TTC549 (cell line): ENCODE results near the gene ZNF576.
"Not testable (repeated sequence)": the region's sequence is repeated elsewhere in the genome, so short reads cannot be mapped to it uniquely, and the experiment has no call there.

Experiments
- FAIRE-seq: peaks from 2 replicates; lab custom pipeline; 2012; peaks lifted over from hg19 to GRCh38; lab: Jason Lieb, UNC

Gene ZNF576

DNA sequence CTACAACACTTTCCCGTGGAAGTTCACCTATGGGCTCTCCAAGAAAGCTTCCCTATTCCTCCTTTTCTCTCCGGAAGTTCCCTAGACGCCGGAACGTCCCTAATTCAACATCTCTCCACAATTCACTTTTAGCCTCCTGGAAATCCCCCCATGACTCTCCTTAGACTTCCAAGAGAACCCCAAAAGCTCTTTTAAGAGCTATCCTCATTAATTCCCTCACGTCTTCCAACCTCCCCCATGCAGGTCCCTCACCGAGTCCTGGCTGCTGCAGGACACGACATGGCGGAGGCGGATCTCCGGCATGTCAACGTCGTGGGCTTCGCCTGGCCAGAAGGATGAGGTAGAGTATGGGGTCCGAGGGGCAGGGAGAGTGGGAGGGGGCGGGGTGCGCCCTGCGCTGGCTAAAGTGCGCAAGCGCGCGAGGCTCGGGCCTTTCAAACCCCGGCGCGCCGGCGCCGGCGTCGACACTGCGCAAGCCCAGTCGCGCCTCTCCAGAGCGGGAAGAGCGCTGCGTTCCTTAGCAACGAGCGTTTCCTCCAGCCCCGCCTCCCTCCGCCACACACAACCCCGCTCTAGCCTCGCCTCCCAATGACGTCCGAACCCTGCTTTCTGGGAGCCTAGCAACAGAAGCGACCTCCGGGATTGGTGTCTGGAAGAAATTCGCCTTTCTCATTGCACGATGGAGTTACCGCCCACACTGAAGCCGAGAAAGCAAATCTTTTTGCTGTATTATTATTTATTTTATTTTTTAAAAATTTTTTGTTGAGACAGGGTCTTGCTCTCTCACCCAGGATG, 21.0 kb upstream of the ZNF576 start, which contains the start of the genes PINLYP and XRCC1:
Gene PINLYP (plus strand): TSS at position 646 of the 795 bp plus-strand sequence. CDS start 1,391 bp downstream, outside the sequence.
Gene XRCC1 (minus strand): TSS at position 372 of the 795 bp plus-strand sequence. CDS start 69 bp downstream, at position 303.
- peak; percentile 98 for FAIRE-seq

DNA sequence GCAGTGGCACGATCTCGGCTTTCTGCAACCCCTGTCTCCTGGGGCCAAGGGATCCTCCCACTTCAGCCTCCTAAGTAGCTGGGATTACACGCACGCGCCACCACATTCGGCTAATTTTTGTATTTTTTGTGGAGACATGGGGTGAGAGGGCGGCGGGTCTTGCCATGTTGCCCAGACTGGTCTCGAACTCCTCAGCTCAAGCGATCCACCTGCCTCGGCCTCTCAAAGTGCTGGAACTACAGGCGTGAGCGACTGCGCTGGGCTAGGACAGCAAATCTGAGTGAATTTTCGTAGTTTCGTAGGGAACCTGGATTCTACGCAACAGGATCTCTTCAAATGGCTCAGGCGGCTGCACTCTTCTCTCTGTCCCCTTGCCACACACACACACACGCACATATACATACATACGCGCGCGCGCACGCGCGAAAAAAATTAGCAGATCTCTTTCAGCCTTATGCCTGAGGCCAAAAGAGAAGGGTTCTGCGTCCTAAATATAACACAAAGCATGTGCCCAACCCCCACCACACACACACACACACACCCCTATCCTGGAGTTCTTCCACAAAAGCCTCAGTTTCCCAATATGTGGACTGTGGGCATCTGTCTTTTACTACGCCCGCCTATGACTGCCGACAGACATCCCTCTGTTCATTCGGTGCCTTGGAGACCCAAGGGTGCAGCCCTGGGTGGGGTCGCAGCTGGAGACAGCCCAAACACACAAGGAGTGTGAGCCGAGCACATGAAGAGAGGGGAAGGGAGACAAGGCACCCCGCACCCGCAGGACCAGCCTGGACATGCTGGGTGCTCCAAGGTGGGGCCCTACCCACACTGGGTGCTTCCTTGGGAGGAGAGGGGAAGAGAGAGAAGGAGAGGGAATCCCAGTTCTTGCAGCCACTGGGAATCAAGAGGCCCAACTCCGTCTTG, 20.2 kb upstream of the ZNF576 start:
- no peak for FAIRE-seq

DNA sequence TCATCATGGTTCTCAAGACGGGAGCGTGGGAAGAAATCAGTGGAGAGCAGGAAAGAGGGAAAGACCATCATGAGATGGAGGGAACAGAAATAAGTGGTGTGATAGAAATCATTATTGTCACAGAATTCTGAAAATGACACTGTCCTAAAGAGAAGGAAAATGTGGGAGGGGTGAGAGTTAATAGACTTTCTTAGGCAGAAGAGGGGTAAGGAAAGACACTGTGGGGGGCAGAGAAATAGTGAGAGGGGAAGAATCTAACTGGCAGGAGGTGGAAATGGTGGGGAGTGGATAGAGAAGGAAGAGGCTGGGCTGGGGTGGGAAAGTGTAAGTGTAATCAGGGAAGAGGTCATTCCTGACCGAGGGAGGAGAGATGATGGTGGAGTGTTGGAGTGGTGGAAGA, 17.6 kb upstream of the ZNF576 start:
- FAIRE-seq = no peak

DNA sequence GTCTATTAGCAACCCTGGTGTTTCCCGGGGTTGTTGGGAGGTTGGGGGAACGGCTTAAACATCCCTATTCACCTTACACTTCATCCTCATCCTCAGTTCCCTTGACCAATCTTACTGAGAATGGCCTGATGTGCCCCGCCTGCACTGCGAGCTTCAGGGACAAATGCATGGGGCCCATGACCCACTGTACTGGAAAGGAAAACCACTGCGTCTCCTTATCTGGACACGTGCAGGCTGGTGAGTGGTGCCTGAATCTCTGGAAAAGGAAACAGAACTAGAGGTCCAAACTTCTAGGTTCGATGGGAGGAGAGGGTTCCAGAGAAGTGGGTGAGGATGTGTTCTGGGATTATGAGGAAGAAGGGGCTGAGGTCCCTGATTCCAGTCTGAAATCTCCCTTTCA, 14.9 kb upstream of the ZNF576 start:
- FAIRE-seq = no peak

DNA sequence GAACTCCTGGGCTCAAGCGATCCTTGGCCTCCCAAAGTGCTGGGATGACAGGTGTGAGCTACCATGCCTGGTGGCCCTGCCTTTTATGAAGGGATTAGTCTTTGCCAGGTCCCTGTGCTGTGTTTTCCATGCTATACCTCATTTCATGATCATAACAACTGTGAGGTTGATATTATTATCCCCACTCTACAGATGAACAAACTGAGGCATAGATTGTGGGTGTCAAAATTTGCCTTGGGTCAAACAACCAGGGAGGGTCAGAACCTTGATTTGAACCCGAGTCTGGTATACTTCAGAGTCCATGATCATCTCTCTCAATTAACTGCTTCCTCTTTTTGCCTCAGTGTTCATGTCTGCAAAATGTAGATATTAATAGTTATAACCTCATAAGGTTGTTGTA, 13.9 kb upstream of the ZNF576 start:
- FAIRE-seq = no peak

DNA sequence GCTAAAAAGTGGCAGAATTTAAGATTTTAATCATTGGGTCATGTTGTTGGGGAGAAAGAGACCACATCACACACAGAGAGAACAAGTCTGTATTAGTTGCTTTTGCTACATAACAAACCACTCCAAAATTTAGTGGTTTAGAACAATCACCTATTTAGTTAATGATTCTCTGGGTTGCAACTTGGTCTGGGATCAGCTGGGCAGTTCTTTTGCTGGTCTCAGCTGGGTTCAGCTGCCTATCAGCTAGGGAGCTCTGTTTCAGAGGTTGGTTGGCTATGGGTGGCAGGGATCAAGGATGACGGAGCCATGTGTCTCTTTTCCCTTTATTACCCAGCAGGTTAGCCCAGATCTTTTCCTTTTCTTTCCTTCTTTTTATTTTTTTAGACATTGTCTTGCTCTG, 11.9 kb upstream of the ZNF576 start:
- no peak for FAIRE-seq

DNA sequence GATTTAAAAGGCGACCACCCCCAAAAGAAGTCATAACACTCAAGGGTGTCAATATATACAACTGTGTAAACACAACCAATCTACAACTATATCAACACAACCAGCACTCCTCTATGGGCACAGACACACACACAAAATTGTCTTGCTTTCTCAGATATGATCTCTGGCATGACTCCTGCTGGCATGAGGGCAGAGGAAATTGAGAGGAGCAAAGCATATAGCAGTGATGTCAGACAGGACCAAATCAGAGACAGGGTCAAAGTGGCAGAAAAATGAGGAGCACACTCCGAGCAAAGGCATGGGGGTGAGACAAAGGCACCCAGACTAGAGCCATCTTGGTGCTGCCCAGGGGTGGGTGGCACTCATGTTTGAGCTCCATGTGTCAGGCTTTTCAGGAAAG, 10.0 kb upstream of the ZNF576 start:
- FAIRE-seq = no peak

DNA sequence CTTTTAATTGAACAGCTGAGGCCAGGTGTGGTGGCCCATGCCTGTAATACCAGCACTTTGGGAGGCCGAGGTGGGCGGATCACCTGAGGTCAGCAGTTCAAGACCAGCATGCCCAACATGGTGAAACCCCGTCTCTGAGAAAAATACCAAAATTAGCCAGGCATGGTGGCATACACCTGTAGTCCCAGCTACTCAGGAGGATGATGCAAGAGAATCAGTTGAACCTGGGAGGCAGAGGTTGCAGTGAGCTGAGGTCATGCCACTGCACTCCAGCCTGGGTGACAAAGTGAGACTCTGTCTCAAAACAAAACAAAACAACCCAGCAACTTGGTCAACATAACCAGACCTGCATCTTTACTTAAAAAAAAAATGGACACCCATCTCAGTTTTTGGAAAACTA, 9.4 kb upstream of the ZNF576 start:
- FAIRE-seq = not testable (repeated sequence)

DNA sequence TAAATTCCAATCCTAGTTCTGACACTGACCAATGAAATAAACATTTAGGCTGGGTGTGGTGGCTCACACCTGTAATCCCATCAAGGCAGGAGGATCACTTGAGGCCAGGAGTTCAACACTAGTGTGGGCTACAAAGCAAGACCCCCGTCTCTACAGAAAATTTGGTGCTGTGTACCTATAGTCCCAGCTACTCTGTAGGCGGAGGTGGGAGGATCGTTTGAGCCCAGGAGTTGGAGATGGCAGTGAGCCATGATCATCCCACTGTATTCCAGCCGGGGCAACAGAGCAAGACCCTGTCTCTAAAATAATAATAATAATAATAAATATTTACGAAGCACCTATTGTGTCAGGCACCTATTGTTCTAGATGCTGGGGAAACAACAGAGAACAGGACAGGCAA, 7.1 kb upstream of the ZNF576 start:
- no peak for FAIRE-seq

DNA sequence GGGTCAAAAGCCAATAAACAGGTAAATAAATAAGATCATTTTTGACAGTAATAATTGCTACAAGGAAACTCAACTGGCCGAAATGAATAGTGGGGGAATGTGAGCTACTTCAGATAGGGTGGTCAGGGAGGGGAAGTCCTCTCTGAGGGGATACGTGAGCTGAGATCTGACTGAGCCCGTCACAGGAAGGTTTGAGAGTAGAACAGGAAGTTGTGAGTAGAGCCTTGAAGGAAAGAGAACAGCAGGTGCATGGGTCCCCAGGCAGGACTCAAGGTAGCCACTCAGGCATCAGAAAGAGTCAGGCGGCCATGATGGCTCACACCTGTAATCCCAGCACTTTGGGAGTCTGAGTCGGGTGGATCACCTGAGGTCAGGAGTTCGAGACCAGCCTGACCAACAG, 6.7 kb upstream of the ZNF576 start:
- FAIRE-seq = no peak

DNA sequence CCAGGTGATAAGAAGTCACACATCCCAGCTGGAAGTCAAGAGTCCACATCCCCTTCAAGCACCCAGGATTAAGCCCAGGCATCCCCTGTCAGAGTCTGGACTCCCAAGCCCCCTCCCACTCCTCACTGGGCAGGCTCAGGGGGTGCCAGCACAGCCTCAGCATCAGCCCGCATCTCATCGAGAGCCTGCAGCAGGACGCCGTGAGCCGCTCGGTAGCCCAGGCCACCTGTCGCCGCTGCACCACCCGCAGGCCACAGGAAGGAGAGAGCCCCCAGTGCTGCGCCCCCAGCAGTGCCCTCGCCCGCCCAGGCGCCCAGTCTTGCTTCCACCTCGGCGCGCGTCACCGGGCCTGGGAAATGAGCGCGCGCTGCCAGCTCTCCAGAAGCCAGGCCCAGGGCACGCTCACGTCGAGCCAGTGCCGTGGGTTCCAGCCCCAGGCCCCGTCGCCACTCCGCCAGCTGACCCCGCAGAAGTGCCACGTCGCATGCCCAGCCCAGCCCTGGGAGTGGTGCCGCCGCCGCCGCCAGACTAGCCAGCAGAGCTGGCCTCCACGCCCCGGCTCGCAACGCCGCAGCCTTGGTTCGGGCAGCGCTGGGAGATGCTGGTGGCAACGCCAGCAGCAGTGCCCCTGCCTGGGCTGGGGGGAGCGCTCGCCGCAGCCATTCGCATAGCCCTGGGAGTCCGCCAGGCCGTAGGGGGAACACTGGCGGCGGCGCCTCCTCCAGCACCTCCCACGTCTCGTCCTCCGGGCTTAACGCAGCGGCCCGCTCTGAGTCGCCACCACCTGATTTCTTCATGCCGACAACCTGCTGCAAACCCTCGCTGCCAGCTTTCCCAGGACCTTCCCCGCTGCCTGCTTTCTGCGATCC, 4.3 kb upstream of the ZNF576 start:
- no peak for FAIRE-seq

DNA sequence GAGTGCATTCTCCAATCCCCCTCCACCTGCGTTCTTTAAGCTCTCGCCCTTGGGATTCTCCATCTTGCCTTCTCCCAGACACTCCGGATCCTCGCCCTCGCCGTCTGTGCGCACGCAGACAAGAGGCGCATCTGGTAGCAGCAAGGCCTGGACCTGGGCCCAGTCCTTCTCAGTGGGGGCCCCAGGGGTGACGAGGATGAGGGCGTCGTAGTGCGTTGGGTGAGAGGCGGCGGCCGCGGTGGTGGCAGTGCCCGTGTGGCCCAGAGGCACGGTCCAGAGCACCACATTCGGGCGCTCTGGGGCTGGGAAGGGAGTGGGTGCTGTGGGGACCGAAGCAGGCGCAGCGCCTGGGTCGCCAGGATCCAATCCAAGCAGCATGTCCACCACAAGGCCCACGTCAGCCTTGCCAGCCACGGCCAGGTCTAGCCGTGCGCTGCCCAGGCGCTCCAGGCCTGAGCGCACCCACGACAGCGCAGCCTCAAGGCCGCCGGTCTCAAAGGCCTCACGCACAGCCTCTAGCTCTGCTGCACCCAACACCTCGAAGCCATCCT, 3.5 kb upstream of the ZNF576 start:
- no peak for FAIRE-seq

DNA sequence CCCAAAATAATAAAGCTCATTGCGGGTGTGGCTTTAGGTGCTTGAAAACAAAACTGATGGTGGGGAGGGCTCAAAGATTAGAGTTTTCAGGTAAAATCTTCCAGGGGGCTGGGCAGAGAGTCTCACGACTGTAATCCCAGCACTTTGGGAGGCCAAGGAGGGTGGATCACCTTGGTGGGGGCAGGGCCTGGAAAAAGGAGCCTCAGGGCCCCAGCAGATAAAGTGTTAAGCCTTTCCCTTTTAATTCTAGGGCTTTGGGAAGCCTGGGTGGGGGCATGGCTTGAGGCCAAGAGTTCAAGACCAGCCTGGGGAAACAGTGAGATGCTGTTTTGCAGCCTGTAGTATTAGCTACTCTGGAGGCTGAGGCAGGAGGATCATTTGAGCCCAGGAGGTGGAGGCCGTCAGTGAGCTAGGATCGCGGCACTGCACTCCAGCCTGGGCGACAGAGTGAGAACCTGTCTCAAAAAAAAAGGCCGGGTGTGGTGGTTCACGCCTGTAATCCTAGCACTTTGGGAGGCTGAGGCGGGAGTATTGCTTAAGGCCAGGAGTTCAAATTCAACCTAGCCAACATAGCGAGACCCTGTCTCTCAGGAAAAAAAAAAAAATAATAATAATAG, 2.2 kb upstream of the ZNF576 start:
- FAIRE-seq = no peak

DNA sequence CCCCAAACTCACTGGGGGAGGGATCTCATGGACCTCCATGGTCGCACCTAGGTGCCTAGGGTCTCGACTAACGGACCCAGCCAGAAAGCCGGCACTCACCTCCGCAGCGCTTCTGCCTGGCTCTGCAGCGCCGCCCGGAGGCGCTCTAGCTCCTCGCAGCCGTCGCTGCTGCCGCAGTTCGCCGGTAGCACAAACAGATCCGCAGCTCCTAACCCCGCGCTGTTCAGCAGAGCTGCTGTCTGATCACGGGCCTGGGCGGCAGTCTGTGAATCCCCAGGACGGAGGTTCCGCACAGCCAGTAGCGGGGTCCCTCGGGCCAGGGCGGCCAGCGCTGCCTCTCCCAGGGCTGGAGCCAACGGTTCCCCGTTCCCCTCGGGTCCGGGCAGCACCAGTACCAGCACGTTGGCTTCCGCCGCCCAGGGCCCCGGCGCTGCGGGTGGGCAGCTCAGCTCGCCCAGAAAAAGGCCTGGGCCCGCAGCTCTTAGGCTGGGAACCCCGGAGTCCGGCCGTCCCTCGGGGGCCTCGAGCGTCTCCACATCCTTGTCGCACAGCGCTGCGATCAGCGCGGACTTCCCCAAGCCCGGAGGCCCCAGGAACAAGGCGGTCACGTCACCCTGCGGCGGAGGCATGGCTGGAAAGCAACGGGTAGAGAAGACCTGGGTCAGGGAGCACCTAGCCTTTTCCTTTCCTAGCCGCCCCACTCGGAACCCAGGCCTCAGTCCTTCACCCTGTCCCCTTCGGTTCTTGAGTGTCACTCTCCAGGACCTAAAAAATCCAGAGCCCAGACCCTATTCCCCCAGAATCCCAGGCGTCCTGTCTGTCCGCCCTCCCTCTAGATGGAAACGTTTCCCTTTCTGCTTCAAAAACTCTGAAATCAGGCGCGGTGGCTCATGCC, 1.4 kb upstream of the ZNF576 start:
- FAIRE-seq = no peak

DNA sequence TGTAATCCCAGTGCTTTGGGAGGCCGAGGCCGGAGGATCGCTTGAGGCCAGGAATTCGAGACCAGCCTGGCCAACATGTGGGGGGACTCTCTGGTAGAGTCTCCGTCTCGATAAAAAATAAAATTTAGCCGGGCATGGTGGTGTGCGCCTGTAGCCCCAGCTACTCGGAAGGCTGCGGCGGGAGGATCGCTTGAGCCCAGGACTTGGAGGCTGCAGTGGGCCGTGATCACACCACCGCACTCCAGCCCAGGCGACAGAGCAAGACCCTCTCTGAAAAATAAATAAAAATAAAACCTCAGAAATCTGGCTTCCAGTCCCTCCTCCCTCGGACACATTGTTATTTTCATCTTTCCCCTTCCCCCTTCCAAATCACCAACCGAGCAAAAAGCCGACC, 793 bp upstream of the ZNF576 start:
- no peak for FAIRE-seq

DNA sequence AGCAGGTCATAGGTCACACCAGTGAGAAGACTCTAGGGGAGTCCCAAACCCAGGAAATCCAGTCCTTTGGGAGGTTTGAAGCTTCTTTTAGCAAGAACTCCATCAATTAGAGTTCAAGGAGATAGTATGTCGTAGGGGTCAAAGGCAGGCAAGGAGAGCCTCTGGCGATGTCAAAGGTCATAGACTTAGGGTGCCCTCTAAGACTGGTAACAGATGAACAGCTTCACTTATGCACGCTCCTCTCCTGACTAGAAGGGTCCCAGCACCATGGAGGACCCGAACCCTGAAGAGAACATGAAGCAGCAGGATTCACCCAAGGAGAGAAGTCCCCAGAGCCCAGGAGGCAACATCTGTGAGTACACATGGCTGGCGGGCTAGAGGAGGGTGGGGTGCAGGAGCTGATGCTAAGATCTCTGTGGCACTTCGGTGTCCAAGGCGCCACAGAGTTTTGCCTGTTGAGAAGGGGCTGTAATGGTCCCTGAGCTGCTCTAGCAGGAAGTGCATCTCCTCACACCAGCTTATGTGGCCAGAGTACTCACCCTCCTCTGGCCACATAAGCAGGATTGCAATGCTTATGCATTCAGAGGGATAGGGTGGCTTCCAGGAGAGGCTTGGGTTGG, 557 bp downstream of the ZNF576 start:
- no peak for FAIRE-seq

DNA sequence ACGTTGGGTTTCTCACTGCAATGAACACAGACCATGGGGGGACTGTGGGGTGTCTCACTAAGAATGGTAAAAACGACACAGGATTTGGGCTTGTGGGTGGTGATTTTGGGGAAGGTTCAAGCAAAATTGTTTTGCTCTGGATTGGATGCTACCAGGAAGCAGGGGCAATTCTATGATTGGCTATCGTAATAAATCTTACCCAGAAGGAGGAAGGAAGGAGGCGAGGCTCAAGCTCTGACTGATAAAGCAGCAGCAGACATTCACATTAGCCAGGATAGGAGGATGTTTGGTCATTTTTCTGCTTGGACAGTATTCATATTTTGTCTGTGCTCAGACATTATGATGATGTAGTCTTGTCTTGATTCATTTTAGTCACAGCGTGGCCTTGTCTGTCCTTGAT, 1.5 kb downstream of the ZNF576 start:
- no peak for FAIRE-seq

DNA sequence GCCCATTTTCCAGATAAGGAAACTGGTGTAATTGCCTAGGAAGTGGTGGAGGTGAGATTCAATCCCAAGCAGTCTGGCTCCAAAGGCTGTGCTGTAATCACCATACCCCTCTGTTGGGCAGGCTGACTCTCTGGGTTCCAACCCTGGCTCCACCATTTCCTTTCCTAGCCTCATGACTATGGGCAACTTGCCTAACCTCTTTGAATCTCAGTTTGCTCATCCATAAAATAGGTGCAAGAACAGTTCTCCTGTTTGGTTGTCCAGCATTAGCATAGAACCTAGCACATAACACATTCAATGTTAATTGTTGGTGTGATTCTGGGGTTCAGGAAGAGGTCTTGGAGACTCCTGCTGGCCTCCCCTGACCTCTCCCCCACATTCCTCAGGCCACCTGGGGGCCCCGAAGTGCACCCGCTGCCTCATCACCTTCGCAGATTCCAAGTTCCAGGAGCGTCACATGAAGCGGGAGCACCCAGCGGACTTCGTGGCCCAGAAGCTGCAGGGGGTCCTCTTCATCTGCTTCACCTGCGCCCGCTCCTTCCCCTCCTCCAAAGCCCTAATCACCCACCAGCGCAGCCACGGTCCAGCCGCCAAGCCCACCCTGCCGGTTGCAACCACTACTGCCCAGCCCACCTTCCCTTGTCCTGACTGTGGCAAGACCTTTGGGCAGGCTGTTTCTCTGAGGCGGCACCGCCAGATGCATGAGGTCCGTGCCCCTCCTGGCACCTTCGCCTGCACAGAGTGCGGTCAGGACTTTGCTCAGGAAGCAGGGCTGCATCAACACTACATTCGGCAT, 2.2 kb downstream of the ZNF576 start:
- no peak for FAIRE-seq

DNA sequence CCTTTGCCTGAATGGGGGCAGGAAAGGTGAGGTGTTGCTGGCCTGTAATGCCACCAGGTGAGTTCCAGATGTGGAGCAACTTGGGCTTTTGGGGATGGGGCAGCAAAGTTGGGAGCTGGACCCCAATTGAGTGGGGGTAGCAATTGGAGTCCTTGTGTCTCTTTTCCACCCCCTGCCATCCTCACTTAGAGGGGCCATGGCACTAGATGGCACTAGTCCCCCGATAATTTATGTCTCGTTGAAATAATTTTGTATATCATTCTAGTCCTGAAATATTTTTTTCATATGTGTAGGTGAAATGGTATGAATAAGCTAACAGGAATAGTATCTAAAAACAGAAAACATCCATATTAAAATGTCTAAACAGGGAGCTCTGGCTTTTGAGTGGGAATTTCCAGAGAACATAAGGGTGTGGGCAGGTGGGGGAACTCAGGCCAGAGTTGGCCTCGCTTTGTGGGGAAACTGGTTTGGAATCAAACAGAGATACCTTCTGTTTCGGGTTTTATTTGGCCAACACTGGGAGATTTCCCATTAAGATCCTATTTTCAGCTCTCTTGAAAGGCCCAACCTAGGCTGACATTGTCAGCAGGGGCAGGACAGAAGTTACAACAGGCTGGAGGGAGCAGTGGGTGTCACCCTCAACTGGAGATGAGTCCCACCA, 3.4 kb downstream of the ZNF576 start:
- no peak for FAIRE-seq
